ENCODE data around the gene GCNT3.

GCNT3 gene

GRCh38 chr15:59595434-59595915 lies 16.1 kb upstream of the GCNT3 start:
- no peak for TF ChIP-seq CTCF (IDR thresholded peaks at IDR 0.05; ENCODE audit: insufficient read depth, low read depth, low read length, missing control alignments)
- no peak for DNase-seq (ENCODE audit: low read depth)
- H3K4me3 ChIP-seq (ENCODE audit: low read length), result no peak overlapping the region

GRCh38 chr15:59596640-59597039 lies 14.9 kb upstream of the GCNT3 start:
- no peak for DNase-seq (ENCODE audit: low read depth)
- H3K4me3 ChIP-seq (ENCODE audit: low read length), result no peak overlapping the region
- TF ChIP-seq CTCF (IDR thresholded peaks at IDR 0.05; ENCODE audit: insufficient read depth, low read depth, low read length, missing control alignments), result no peak

GRCh38 chr15:59598461-59598860 lies 13.1 kb upstream of the GCNT3 start:
- DNase-seq (ENCODE audit: low read depth), result no peak
- no peak for TF ChIP-seq CTCF (IDR thresholded peaks at IDR 0.05; ENCODE audit: insufficient read depth, low read depth, low read length, missing control alignments)
- no peak overlapping the region for H3K4me3 ChIP-seq (ENCODE audit: low read length)

GRCh38 chr15:59605994-59606393 lies 5.6 kb upstream of the GCNT3 start:
- no peak overlapping the region for H3K4me3 ChIP-seq (ENCODE audit: low read length)
- no peak for TF ChIP-seq CTCF (IDR thresholded peaks at IDR 0.05; ENCODE audit: insufficient read depth, low read depth, low read length, missing control alignments)
- DNase-seq (ENCODE audit: low read depth), result no peak

- no peak overlapping the region for H3K4me3 ChIP-seq (ENCODE audit: low read length)
- TF ChIP-seq CTCF (IDR thresholded peaks at IDR 0.05; ENCODE audit: insufficient read depth, low read depth, low read length, missing control alignments), result no peak
- DNase-seq (ENCODE audit: low read depth), result no peak
Measured at GRCh38 chr15:59609730-59610712, 1.6 kb upstream of the GCNT3 start.

GRCh38 chr15:59614153-59614552 lies 2.6 kb downstream of the GCNT3 start:
- DNase-seq (ENCODE audit: low read depth), result no peak
- no peak overlapping the region for H3K4me3 ChIP-seq (ENCODE audit: low read length)
- TF ChIP-seq CTCF (IDR thresholded peaks at IDR 0.05; ENCODE audit: insufficient read depth, low read depth, low read length, missing control alignments), result no peak

All from epithelial cell of esophagus (primary cell).